Neural cell (in vitro differentiated cells): Measurements from ENCODE around the gene DNAH17. TPM values are rescaled to one million over a fixed set of nuclear protein-coding genes. Genes with fewer than 3 reads are reported as not detected.

Source experiments
- H2AFZ ChIP-seq: fragments of 200-600, 300-800 bp; sonication (generic), shearing (Covaris generic); 2 replicates; pipeline ENCODE4 v1.6.0; 2014; ENCODE audit warnings: low read depth, mild to moderate bottlenecking, antibody characterized with exemption, low read length, moderate library complexity
- H3F3A ChIP-seq: fragments of 200-600 bp; shearing (Covaris generic); 2 replicates; pipeline ENCODE4 v1.6.1; 2016; ENCODE audit warnings: mild to moderate bottlenecking, moderate library complexity, mixed read lengths, antibody characterized with exemption, low read length; ENCODE audit not compliant: insufficient read depth, poor library complexity, severe bottlenecking
- H3K27ac ChIP-seq: fragments of 200-600, 300-800 bp; sonication (generic), shearing (Covaris generic); 2 replicates; pipeline ENCODE4 v1.5.1; 2014; ENCODE audit warnings: mild to moderate bottlenecking, low read length, moderate library complexity
- H3K27me3 ChIP-seq: fragments of 300-800, 200-600 bp; sonication (generic), shearing (Covaris generic); 2 replicates; pipeline ENCODE4 v1.6.0; 2014; ENCODE audit warnings: mild to moderate bottlenecking, low read depth, low read length, moderate library complexity; ENCODE audit not compliant: insufficient read depth
- H3K36me3 ChIP-seq: fragments of 300-800, 200-600 bp; sonication (generic), shearing (Covaris generic); 2 replicates; pipeline ENCODE4 v1.5.1; 2014; ENCODE audit warnings: mild to moderate bottlenecking, antibody characterized with exemption, low read length, moderate library complexity; ENCODE audit not compliant: insufficient read depth
- H3K4me2 ChIP-seq: fragments of 300-800, 200-600 bp; sonication (generic), shearing (Covaris generic); 2 replicates; pipeline ENCODE4 v1.6.0; 2014; ENCODE audit warnings: mild to moderate bottlenecking, low read length
- H3K4me3 ChIP-seq: fragments of 300-800, 200-600 bp; sonication (generic), shearing (Covaris generic); 2 replicates; pipeline ENCODE4 v1.5.1; 2014; ENCODE audit warnings: mild to moderate bottlenecking, low read length, moderate library complexity
- H3K79me2 ChIP-seq: fragments of 200-600 bp; shearing (Covaris generic); replicated peaks from 2 replicates; pipeline ENCODE4 v1.6.0; 2014; ENCODE audit warnings: mild to moderate bottlenecking, low read length, moderate library complexity; ENCODE audit not compliant: insufficient read depth
- H3K9ac ChIP-seq: fragments of 300-800, 200-600 bp; sonication (generic), shearing (Covaris generic); 2 replicates; pipeline ENCODE4 v1.6.1; 2016; ENCODE audit warnings: mild to moderate bottlenecking, low read length, mixed read lengths
- H3K9me2 ChIP-seq: fragments of 200-600 bp; shearing (Covaris generic); 2 replicates; pipeline ENCODE4 v1.6.1; 2016; ENCODE audit warnings: mild to moderate bottlenecking, low read length, mixed read lengths; ENCODE audit not compliant: insufficient read depth
- H3K9me3 ChIP-seq: fragments of 200-600, 300-800 bp; sonication (generic), shearing (Covaris generic); 2 replicates; pipeline ENCODE4 v1.6.1; 2016; ENCODE audit warnings: mild to moderate bottlenecking, mixed run types, low read length, moderate library complexity, mixed read lengths
- H4K20me1 ChIP-seq: fragments of 200-600 bp; shearing (Covaris generic); 2 replicates; pipeline ENCODE4 v1.6.1; 2016; ENCODE audit warnings: mild to moderate bottlenecking, mixed run types; ENCODE audit not compliant: insufficient read depth
- EP300 ChIP-seq: fragments of 450-650 bp; conservative IDR thresholded peaks from 2 replicates; pipeline ENCODE4 v1.6.1; 2014; ENCODE audit warnings: antibody characterized with exemption, mild to moderate bottlenecking, moderate library complexity; ENCODE audit not compliant: poor library complexity, severe bottlenecking
- EZH2 ChIP-seq: fragments of 200-600, 300-800 bp; shearing (Covaris generic), sonication (generic); IDR thresholded peaks from 2 replicates; pipeline ENCODE4 v1.6.1; 2014; ENCODE audit warnings: antibody characterized with exemption, low read length, borderline replicate concordance, mild to moderate bottlenecking; ENCODE audit not compliant: insufficient read depth, poor library complexity, severe bottlenecking
- POLR2AphosphoS5 ChIP-seq: IDR thresholded peaks from 2 replicates; pipeline ENCODE4 v1.6.1; 2012
- RAD21 ChIP-seq: fragments of 450-650 bp; conservative IDR thresholded peaks from 2 replicates; pipeline ENCODE4 v1.6.1; 2014; ENCODE audit warnings: antibody characterized with exemption, mild to moderate bottlenecking, moderate library complexity
- REST ChIP-seq: IDR thresholded peaks from 2 replicates; pipeline ENCODE4 v1.6.1; 2012; ENCODE audit warnings: borderline replicate concordance
- SMC3 ChIP-seq: fragments of 450-650 bp; conservative IDR thresholded peaks from 2 replicates; pipeline ENCODE4 v1.6.1; 2014; ENCODE audit warnings: antibody characterized with exemption, mild to moderate bottlenecking, moderate library complexity; ENCODE audit not compliant: poor library complexity
- TAF1 ChIP-seq: IDR thresholded peaks from 2 replicates; pipeline ENCODE4 v1.6.1; 2012; ENCODE audit warnings: low read depth
- polyA plus RNA-seq: library from polyadenylated mRNA; depleted of rRNA; stranded (reverse); fragments of >200 nt; gene quantifications from 2 replicates; pipeline ENCODE4 v1.2.3, GENCODE V29; 2014
- TF ChIP-seq, protein P1 (sequence below): fragments of 450-650 bp; IDR thresholded peaks from 2 replicates; pipeline ENCODE4 v1.5.1; 2014; ENCODE audit warnings: antibody characterized with exemption, mild to moderate bottlenecking, moderate library complexity; ENCODE audit not compliant: poor library complexity, severe bottlenecking

The DNAH17 gene
- polyA plus RNA-seq, 1 donor from 2014 or later: not detected

DNA sequence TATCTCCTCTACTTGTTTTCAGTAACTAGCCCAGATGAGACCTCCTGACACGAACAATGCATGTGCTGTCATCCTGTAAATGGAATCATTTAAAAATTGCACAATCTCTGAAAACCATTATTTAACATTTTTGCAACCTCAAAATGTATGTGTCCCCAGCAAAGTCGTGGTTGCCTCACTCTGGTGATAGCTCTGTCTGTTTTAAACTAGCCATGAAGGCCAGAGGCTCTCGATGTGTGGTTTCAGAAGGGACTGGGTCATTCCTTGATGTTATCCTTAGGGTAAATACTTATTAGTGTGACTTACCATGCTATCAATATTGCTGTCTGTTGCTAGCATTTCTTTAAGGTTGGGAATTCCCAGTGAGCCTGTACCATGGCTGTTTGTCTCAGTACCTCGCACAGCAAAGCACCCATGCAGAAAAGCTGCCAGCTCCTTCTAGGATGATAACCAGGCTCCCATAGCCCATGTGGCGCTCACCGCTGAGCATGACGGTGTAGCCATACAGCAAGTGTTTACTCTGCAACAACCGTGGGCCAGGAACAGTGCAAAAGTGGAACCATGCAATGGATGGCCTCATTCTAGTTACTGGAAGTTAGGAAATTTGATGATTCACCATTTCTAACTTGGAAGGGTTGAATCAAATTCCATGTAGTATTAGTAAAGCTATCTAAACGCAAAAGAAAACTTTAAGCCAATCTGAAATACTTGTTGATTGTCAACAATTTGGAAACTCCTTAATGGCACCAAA lies 201.6 kb downstream of the DNAH17 start (continued):
- TF ChIP-seq, protein P1, sequence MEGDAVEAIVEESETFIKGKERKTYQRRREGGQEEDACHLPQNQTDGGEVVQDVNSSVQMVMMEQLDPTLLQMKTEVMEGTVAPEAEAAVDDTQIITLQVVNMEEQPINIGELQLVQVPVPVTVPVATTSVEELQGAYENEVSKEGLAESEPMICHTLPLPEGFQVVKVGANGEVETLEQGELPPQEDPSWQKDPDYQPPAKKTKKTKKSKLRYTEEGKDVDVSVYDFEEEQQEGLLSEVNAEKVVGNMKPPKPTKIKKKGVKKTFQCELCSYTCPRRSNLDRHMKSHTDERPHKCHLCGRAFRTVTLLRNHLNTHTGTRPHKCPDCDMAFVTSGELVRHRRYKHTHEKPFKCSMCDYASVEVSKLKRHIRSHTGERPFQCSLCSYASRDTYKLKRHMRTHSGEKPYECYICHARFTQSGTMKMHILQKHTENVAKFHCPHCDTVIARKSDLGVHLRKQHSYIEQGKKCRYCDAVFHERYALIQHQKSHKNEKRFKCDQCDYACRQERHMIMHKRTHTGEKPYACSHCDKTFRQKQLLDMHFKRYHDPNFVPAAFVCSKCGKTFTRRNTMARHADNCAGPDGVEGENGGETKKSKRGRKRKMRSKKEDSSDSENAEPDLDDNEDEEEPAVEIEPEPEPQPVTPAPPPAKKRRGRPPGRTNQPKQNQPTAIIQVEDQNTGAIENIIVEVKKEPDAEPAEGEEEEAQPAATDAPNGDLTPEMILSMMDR: no peak
- TF ChIP-seq SMC3: no peak

GRCh38 chr17:78374631-78375274 lies 202.4 kb downstream of the DNAH17 start:
- Histone ChIP-seq H3K9ac (no peak overlapping the region), H3K9me2 (no peaks in the 10 kb centered on the region), H3K36me3 (no peaks in the 10 kb centered on the region), H2AFZ (no peak overlapping the region), H3K27ac (no peak overlapping the region), H4K20me1 (no peaks in the 10 kb centered on the region), H3K4me3 (no peak overlapping the region), H3K9me3 (no peaks in the 10 kb centered on the region), H3K79me2 (peaks cover 11% of the 10 kb centered on the region), H3K4me2 (no peak overlapping the region), H3K27me3 (no peaks in the 10 kb centered on the region), H3F3A (no peaks in the 10 kb centered on the region)
- TF ChIP-seq TAF1: no peak
- no peak for TF ChIP-seq RAD21
- no peak for TF ChIP-seq REST
- TF ChIP-seq EZH2: no peak
- TF ChIP-seq POLR2AphosphoS5: no peak
- TF ChIP-seq SMC3: no peak
- TF ChIP-seq EP300: no peak
- TF ChIP-seq, protein P1: no peak
